Measurements from ENCODE around the gene GNPDA2. TPM values are rescaled to one million over a fixed set of nuclear protein-coding genes. Genes with fewer than 3 reads are reported as not detected.

Gene GNPDA2
- total and polyA plus RNA-seq, 2 of the 4 experiments (the other 2 are of a cell fraction) = 11.0 to 13.4 TPM

GRCh38 chr4:44756559-44756958 is 30.2 kb upstream of the GNPDA2 start:
- H2BK5ac ChIP-seq (ENCODE audit: low read depth, low read length, poor library complexity, severe bottlenecking) = no peak overlapping the region
- CTCF ChIA-PET = no interaction called here
- no peak overlapping the region for H3K18ac ChIP-seq (ENCODE audit: low read depth, low read length)
- WGBS, 2 experiments (ENCODE audit: extremely low coverage in 2 of 2, insufficient read length in 1 of 2) = no CpG with 5 or more reads among the region's 2 CpGs
- H3K36me3 ChIP-seq (ENCODE audit: control insufficient read depth, insufficient read depth, low read length) = no peaks in the 10 kb centered on the region
- H4K91ac ChIP-seq (ENCODE audit: insufficient read depth, low read depth, low read length) = no peak overlapping the region
- no peak overlapping the region for H2AK9ac ChIP-seq (replicated peaks; ENCODE audit: low read depth, low read length, poor library complexity)
- H2BK120ac ChIP-seq (ENCODE audit: low read depth, low read length) = no peak overlapping the region
- H3K9me1 ChIP-seq (ENCODE audit: insufficient read depth, low read length) = no peaks in the 10 kb centered on the region
- H3K9ac ChIP-seq (ENCODE audit: low read depth, low read length) = no peak overlapping the region
- no peaks in the 10 kb centered on the region for H3K9me3 ChIP-seq (ENCODE audit: control insufficient read depth, insufficient read depth, low read length)
- no peak for TF ChIP-seq FOS (IDR thresholded peaks at IDR 0.05; ENCODE audit: low read depth, low read length)
- no peak for TF ChIP-seq MAZ (IDR thresholded peaks at IDR 0.05; ENCODE audit: borderline replicate concordance, low read depth, low read length)
- TF ChIP-seq CHD1 (IDR thresholded peaks at IDR 0.05; ENCODE audit: low read depth, low read length) = no peak
- no peak for TF ChIP-seq ELK1 (IDR thresholded peaks at IDR 0.05; ENCODE audit: borderline replicate concordance, low read depth, low read length)
- no peak for TF ChIP-seq RFX5 (IDR thresholded peaks at IDR 0.05; ENCODE audit: low read depth, low read length)
- no peak for TF ChIP-seq RAD21 (IDR thresholded peaks at IDR 0.05; ENCODE audit: low read length)
- TF ChIP-seq BHLHE40 (IDR thresholded peaks at IDR 0.05; ENCODE audit: low read depth, low read length) = no peak
- no peak for TF ChIP-seq POLR2A (IDR thresholded peaks at IDR 0.05; ENCODE audit: low read depth, low read length)
- no peak for TF ChIP-seq CTCF (conservative IDR thresholded peaks at IDR 0.05; ENCODE audit: low read depth, low read length)
- no peak for TF ChIP-seq NFE2L2 (IDR thresholded peaks at IDR 0.05; ENCODE audit: low read depth, low read length)
- TF ChIP-seq USF2 (IDR thresholded peaks at IDR 0.05; ENCODE audit: low read depth, low read length) = no peak
- no peak for TF ChIP-seq SMC3 (IDR thresholded peaks at IDR 0.05; ENCODE audit: low read depth, low read length)
- no peak for TF ChIP-seq RCOR1 (IDR thresholded peaks at IDR 0.05; ENCODE audit: insufficient replicate concordance, low read length)
- no peak overlapping the region for H3K4me3 ChIP-seq (ENCODE audit: insufficient read depth, low read depth, low read length)
- H3K23ac ChIP-seq (ENCODE audit: low read depth, low read length) = no peak overlapping the region
- DNase-seq = no peak
- H3K56ac ChIP-seq (ENCODE audit: extremely low read depth, insufficient read depth, low read length) = no peak overlapping the region
- no peak overlapping the region for H2BK15ac ChIP-seq (ENCODE audit: low read depth, low read length)
- no TSS peak for BruUV-seq (replicated peaks)
- dilution Hi-C loops (cut with HindIII; ENCODE audit: low sequenced_read_pairs, unreplicated experiment) (no loop called here), in situ Hi-C loops (cut with MboI; ENCODE audit: low sequenced_read_pairs) (no loop called here), intact Hi-C loops (cut with micrococcal nuclease) (no loop called here)
- H4K5ac ChIP-seq (ENCODE audit: low read depth, low read length) = no peak overlapping the region
- no peak for ATAC-seq (ENCODE audit: low read depth)
- H2BK20ac ChIP-seq (ENCODE audit: low read depth, low read length) = no peak overlapping the region
- H3K4me2 ChIP-seq (ENCODE audit: low read depth, low read length) = no peak overlapping the region
- no peaks in the 10 kb centered on the region for H3K79me1 ChIP-seq (ENCODE audit: low read depth in 1 of 2, low read length in 2 of 2)
- H2AFZ ChIP-seq (replicated peaks; ENCODE audit: low read length, poor library complexity) = no peak overlapping the region
- H2AK5ac ChIP-seq (ENCODE audit: low read depth, low read length) = no peak overlapping the region
- H3K14ac ChIP-seq (replicated peaks; ENCODE audit: low read depth, low read length) = no peak overlapping the region
- no peak overlapping the region for H3K4ac ChIP-seq (ENCODE audit: low read depth, low read length)
- no peak overlapping the region for H4K8ac ChIP-seq (ENCODE audit: low read depth in 2 of 2, low read length in 2 of 2)
- H3K27ac ChIP-seq (ENCODE audit: insufficient read depth, low read length) = no peak overlapping the region
- H4K20me1 ChIP-seq (ENCODE audit: insufficient read depth, low read length) = no peaks in the 10 kb centered on the region
- H3K4me1 ChIP-seq (ENCODE audit: control insufficient read depth, insufficient read depth, low read length) = no peaks in the 10 kb centered on the region
- H3K27me3 ChIP-seq (ENCODE audit: control insufficient read depth, insufficient read depth, low read length) = no peaks in the 10 kb centered on the region
- POLR2A ChIA-PET (ENCODE audit: unreplicated experiment) = no interaction called here
